ENCODE measurements around the gene APC2. TPM values are rescaled to one million over a fixed set of nuclear protein-coding genes. Genes with fewer than 3 reads are reported as not detected.
"Not testable (repeated sequence)": the region's sequence is repeated elsewhere in the genome, so short reads cannot be mapped to it uniquely, and the experiment has no call there.

APC2 gene
- polyA plus RNA-seq, 1 donor: 1.3 TPM

- not testable (repeated sequence) for DNase-seq
Measured at GRCh38 chr19:1477056-1477455, 27.1 kb downstream of the APC2 start.

GRCh38 chr19:1478934-1479707 is 29.2 kb downstream of the APC2 start, which contains the start of gene C19orf25:
C19orf25 (minus strand) TSS chr19:1479215; CDS start chr19:1478903, 312 bp downstream.
- peak; percentile 92 for DNase-seq

- no peak for DNase-seq
Measured at GRCh38 chr19:1481224-1481892, 31.4 kb downstream of the APC2 start.

GRCh38 chr19:1481893-1482360 is 32.0 kb downstream of the APC2 start:
- no peak for DNase-seq

- DNase-seq: no peak
Measured at GRCh38 chr19:1482361-1483130, 32.6 kb downstream of the APC2 start.

- DNase-seq: no peak
Measured at GRCh38 chr19:1483131-1483978, 33.4 kb downstream of the APC2 start.

- no peak for DNase-seq
Measured at GRCh38 chr19:1483979-1484428, 34.1 kb downstream of the APC2 start.

- no peak for DNase-seq
Measured at GRCh38 chr19:1486720-1487575, 37.0 kb downstream of the APC2 start.

- DNase-seq: no peak
Measured at GRCh38 chr19:1487576-1488281, 37.8 kb downstream of the APC2 start.

- no peak for DNase-seq
Measured at GRCh38 chr19:1488282-1488601, 38.3 kb downstream of the APC2 start.

- no peak for DNase-seq
Measured at GRCh38 chr19:1489463-1490310, 39.8 kb downstream of the APC2 start.

- peak; percentile 99 for DNase-seq
Measured at GRCh38 chr19:1490311-1491113, 40.6 kb downstream of the APC2 start, which contains the start of gene PCSK4. PCSK4 (minus strand) TSS chr19:1490350; CDS start chr19:1490346, 4 bp downstream.

GRCh38 chr19:1491114-1491848 is 41.4 kb downstream of the APC2 start, which contains the start of gene REEP6:
REEP6 (plus strand) TSS chr19:1491181; CDS start chr19:1491270, 89 bp downstream.
- no peak for DNase-seq

GRCh38 chr19:1491849-1492170 is 41.9 kb downstream of the APC2 start:
- DNase-seq: no peak

GRCh38 chr19:1492474-1493006 is 42.6 kb downstream of the APC2 start:
- no peak for DNase-seq

- DNase-seq: no peak
Measured at GRCh38 chr19:1494115-1494815, 44.3 kb downstream of the APC2 start.
